SK-N-SH treated with all-trans-retinoic acid at 6 μM for 48 hours (cell line): ENCODE measurements around the gene MEG3.

Experiments
- ARNTL ChIP-seq: fragments of 450-650 bp; formaldehyde crosslinking; IDR thresholded peaks from 2 replicates; pipeline ENCODE4 v1.5.0; 2020; ENCODE audit warnings: low read depth, mild to moderate bottlenecking, moderate library complexity, borderline replicate concordance
- BACH2 ChIP-seq: fragments of 250-450 bp; sonication (Bioruptor Pico); IDR thresholded peaks from 2 replicates; pipeline ENCODE4 v1.9.0; 2021; ENCODE audit warnings: mild to moderate bottlenecking, borderline replicate concordance
- CREB5 ChIP-seq: fragments of 250-450 bp; sonication (Bioruptor Pico); IDR thresholded peaks from 2 replicates; pipeline ENCODE4 v1.5.1; 2020; ENCODE audit warnings: low read depth, mild to moderate bottlenecking, moderate library complexity
- CSDC2 ChIP-seq: fragments of 250-450 bp; sonication (Bioruptor Pico); IDR thresholded peaks from 2 replicates; pipeline ENCODE4 v1.5.0; 2020; ENCODE audit warnings: mild to moderate bottlenecking, moderate library complexity
- OSR1 ChIP-seq: fragments of 250-450 bp; sonication (Bioruptor Pico); IDR thresholded peaks from 2 replicates; pipeline ENCODE4 v1.8.0; 2022; ENCODE audit warnings: moderate library complexity, mild to moderate bottlenecking, inconsistent platforms
- PATZ1 ChIP-seq: fragments of 250-450 bp; sonication (Bioruptor Pico); IDR thresholded peaks from 2 replicates; pipeline ENCODE4 v1.8.0; 2020; ENCODE audit warnings: mild to moderate bottlenecking, moderate library complexity, borderline replicate concordance
- SNAI2 ChIP-seq: fragments of 250-450 bp; sonication (Bioruptor Pico); IDR thresholded peaks from 2 replicates; pipeline ENCODE4 v1.5.0; 2020; ENCODE audit warnings: mild to moderate bottlenecking, moderate library complexity
- TCF4 ChIP-seq: fragments of 250-450 bp; sonication (Bioruptor Pico); IDR thresholded peaks from 2 replicates; pipeline ENCODE4 v1.8.0; 2021; ENCODE audit warnings: mild to moderate bottlenecking, moderate library complexity, borderline replicate concordance
- TSHZ2 ChIP-seq: fragments of 250-450 bp; sonication (Bioruptor Pico); IDR thresholded peaks from 2 replicates; pipeline ENCODE4 v1.5.0; 2020; ENCODE audit warnings: mild to moderate bottlenecking, moderate library complexity
- ZFP3 ChIP-seq: fragments of 250-450 bp; sonication (Bioruptor Pico); IDR thresholded peaks from 2 replicates; pipeline ENCODE4 v1.5.0; 2020; ENCODE audit warnings: mild to moderate bottlenecking, moderate library complexity

GRCh38 chr14:100857923-100858837 is 32.3 kb downstream of the MEG3 start:
- no peak for TF ChIP-seq CSDC2
- no peak for TF ChIP-seq ARNTL (CRISPR knock-in tag)
- TF ChIP-seq OSR1 = no peak
- no peak for TF ChIP-seq PATZ1 (CRISPR knock-in tag)
- no peak for TF ChIP-seq CREB5 (CRISPR knock-in tag)
- no peak for TF ChIP-seq BACH2
- TF ChIP-seq SNAI2 (CRISPR knock-in tag) = no peak
- TF ChIP-seq TSHZ2 = no peak
- TF ChIP-seq TCF4 (CRISPR knock-in tag) = no peak
- TF ChIP-seq ZFP3 (CRISPR knock-in tag) = no peak
